K562 (cell line): ENCODE measurements around the gene PCBD2.

Source experiments
- CBFB ChIP-seq: sonication (generic); formaldehyde crosslinking; IDR thresholded peaks from 2 replicates; pipeline ENCODE4 v1.4.0; 2020; ENCODE audit warnings: mild to moderate bottlenecking, missing genetic modification reagents
- MAFF ChIP-seq: IDR thresholded peaks from 2 replicates; pipeline ENCODE4 v1.6.1; 2012; ENCODE audit warnings: low read length, improper control_type of control experiment
- POLR2A ChIP-seq: fragments of 450-650 bp; conservative IDR thresholded peaks from 2 replicates; pipeline ENCODE4 v1.6.1; 2016
- ZBTB26 ChIP-seq: fragments of 450-650 bp; formaldehyde crosslinking; IDR thresholded peaks from 2 replicates; pipeline ENCODE4 v1.4.0; 2022; ENCODE audit warnings: missing genetic modification characterization

GRCh38 chr5:134944630-134945029 lies 39.7 kb downstream of the PCBD2 start:
- no peak for TF ChIP-seq ZBTB26
- no peak for TF ChIP-seq POLR2A
- TF ChIP-seq MAFF: no peak
- no peak for TF ChIP-seq CBFB (CRISPR knock-in tag)
